ENCODE measurements around the gene TTC12. TPM values are rescaled to one million over a fixed set of nuclear protein-coding genes. Genes with fewer than 3 reads are reported as not detected.

The TTC12 gene
- total RNA-seq, 4 donors from 2014 or later: 4.4 to 19.1 (median 7.0) TPM

GRCh38 chr11:113271551-113272245 lies 42.7 kb upstream of the TTC12 start:
- no peak for ATAC-seq (ENCODE audit: low FRiP score)
- no peak for DNase-seq (ENCODE audit: low spot score)
- TF ChIP-seq CTCF (IDR thresholded peaks at IDR 0.05): no peak

- TF ChIP-seq CTCF (IDR thresholded peaks at IDR 0.05): no peak
- ATAC-seq (ENCODE audit: low FRiP score): no peak
- DNase-seq (ENCODE audit: low spot score): no peak
Measured at GRCh38 chr11:113272281-113272680, 42.1 kb upstream of the TTC12 start.

GRCh38 chr11:113272927-113273615 lies 41.3 kb upstream of the TTC12 start:
- no peak for TF ChIP-seq CTCF (IDR thresholded peaks at IDR 0.05)
- DNase-seq (ENCODE audit: low spot score): no peak
- ATAC-seq (ENCODE audit: low FRiP score): no peak

- DNase-seq (ENCODE audit: low spot score): no peak
- ATAC-seq (ENCODE audit: low FRiP score): no peak
- no peak for TF ChIP-seq CTCF (IDR thresholded peaks at IDR 0.05)
Measured at GRCh38 chr11:113273720-113274119, 40.7 kb upstream of the TTC12 start.

GRCh38 chr11:113274713-113275582 lies 39.4 kb upstream of the TTC12 start:
- ATAC-seq (ENCODE audit: low FRiP score): no peak
- no peak for TF ChIP-seq CTCF (IDR thresholded peaks at IDR 0.05)
- DNase-seq (ENCODE audit: low spot score): no peak

- DNase-seq (ENCODE audit: low spot score) (no peak), ATAC-seq (ENCODE audit: low FRiP score) (no peak)
- TF ChIP-seq CTCF (IDR thresholded peaks at IDR 0.05): no peak
Measured at GRCh38 chr11:113275602-113276001, 38.8 kb upstream of the TTC12 start.
